ENCODE results near the gene UVSSA.

UVSSA gene, protein sequence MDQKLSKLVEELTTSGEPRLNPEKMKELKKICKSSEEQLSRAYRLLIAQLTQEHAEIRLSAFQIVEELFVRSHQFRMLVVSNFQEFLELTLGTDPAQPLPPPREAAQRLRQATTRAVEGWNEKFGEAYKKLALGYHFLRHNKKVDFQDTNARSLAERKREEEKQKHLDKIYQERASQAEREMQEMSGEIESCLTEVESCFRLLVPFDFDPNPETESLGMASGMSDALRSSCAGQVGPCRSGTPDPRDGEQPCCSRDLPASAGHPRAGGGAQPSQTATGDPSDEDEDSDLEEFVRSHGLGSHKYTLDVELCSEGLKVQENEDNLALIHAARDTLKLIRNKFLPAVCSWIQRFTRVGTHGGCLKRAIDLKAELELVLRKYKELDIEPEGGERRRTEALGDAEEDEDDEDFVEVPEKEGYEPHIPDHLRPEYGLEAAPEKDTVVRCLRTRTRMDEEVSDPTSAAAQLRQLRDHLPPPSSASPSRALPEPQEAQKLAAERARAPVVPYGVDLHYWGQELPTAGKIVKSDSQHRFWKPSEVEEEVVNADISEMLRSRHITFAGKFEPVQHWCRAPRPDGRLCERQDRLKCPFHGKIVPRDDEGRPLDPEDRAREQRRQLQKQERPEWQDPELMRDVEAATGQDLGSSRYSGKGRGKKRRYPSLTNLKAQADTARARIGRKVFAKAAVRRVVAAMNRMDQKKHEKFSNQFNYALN

DNA sequence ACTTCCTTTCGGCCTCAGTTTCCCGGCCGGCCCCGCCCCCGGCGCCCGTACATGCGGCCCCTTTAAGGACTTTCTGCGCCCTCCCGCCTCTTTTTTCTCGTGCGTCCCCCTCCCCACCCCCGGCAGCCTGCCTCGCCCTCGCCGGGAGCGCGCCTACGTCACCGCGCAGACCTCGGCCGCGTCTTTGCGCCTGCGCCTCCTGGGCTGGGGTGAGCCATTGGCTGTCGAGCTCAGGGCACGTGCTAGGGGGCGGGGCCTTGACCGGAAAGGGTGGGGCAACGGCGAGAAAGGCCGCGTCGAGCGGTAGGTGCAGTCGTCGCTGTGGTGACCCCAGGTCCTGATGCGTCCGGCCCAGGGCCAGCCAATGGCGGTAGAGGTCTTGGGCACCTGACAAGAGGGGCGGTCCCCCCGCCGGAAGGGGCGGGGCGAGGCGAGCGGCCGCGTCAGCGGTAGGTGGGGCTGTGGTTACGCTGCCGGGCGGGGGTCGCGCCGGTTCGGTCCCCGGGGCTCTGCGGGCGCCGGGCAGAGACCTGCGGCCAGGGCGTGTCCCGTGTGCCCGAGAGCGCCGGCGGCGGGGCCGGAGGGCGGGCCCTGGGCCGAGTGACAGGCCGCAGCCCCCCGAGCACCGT is at the start of gene UVSSA:
Gene UVSSA (plus strand): TSS at position 428 of the 629 bp plus-strand sequence. CDS start 884 bp downstream, outside the sequence.
- TF ChIP-seq, protein P1, sequence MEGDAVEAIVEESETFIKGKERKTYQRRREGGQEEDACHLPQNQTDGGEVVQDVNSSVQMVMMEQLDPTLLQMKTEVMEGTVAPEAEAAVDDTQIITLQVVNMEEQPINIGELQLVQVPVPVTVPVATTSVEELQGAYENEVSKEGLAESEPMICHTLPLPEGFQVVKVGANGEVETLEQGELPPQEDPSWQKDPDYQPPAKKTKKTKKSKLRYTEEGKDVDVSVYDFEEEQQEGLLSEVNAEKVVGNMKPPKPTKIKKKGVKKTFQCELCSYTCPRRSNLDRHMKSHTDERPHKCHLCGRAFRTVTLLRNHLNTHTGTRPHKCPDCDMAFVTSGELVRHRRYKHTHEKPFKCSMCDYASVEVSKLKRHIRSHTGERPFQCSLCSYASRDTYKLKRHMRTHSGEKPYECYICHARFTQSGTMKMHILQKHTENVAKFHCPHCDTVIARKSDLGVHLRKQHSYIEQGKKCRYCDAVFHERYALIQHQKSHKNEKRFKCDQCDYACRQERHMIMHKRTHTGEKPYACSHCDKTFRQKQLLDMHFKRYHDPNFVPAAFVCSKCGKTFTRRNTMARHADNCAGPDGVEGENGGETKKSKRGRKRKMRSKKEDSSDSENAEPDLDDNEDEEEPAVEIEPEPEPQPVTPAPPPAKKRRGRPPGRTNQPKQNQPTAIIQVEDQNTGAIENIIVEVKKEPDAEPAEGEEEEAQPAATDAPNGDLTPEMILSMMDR (IDR thresholded peaks at IDR 0.05; ENCODE audit: control extremely low read depth, extremely low read depth, low read depth, missing control alignments), result no peak
- ChIA-PET POLR2A (interaction anchor here (1.1 kb wide), 2 partner anchors 38 to 210 kb away, joined by 3 read pairs; no protein-coding TSS in a partner anchor), CTCF (interaction anchor here (1.0 to 4.1 kb wide), 11 partner anchors 9 to 283 kb away, joined by 3 to 25 read pairs (median 5); partner anchors contain the start of gene CTBP1)
- peak; percentile 100 for DNase-seq (ENCODE audit: extremely low spot score)

DNA sequence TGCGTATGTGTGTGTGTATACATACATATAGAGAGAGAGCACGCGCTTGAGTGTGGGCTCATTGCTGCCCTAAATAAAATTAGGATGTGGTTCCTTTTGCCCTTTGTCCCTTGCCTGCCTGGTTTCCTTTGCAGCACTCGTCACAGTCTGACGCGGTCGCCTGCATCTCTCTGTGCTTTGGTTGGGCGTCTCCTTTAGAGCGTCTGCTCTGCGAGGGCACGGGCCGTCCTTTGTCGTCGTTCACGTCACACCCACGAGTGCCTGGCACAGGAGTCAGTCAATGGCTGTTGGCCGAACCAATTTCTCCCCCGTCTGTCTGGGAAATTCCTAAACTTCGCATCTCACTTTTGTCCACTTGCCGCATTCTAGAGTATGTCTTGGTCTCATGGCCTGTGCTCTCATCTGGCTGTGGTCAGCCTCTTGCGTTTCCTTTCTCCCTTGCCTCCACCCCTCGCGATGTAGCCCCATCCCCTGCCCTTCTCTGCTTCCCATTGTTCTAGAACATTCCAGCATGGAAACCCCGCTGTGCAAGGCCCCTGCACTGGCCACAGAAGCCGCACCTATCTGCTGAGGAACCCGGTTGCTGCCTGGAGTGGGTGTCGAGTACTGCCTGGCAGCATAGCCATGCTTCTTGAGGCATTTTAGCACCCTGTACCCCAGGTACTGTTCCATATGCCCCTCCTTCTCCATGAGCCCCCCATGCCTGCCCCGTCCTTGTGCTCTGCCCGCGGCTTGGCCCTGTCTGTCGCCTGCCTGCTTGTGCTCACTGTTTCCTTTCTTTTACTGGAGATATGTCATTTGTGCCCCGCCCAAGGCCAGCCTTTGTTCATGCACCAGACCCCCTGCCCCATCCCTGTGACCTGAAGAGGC is 49.3 kb upstream of the UVSSA start:
- no peak for DNase-seq (ENCODE audit: extremely low spot score)
- TF ChIP-seq, protein P1 (IDR thresholded peaks at IDR 0.05; ENCODE audit: control extremely low read depth, extremely low read depth, low read depth, missing control alignments), result no peak
- ChIA-PET CTCF (no interaction called here), POLR2A (no interaction called here)

DNA sequence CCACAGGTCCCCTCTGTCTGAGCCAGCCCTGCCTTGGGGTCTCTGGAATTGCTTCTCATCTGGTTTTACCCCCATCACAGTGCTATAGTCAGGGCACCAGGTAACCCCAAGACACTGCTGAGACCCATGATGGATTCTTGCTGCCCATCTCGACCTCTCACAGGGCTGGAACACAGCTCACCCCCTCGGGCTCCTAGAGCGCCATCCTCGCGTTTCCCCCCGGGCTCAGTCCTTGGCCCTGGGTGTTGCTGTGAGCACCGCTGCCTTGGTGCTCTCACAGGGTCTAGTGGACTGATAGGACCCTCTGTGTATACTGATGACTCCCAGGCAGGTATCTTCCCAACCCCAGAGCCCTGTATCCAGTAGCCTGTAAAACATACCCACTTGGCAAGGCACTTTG is 48.5 kb upstream of the UVSSA start:
- ChIA-PET CTCF (interaction anchor here (1.5 kb wide), 1 partner anchor 34 kb away, joined by 4 read pairs; no protein-coding TSS in a partner anchor), POLR2A (no interaction called here)
- TF ChIP-seq, protein P1 (IDR thresholded peaks at IDR 0.05; ENCODE audit: control extremely low read depth, extremely low read depth, low read depth, missing control alignments), result no peak
- no peak for DNase-seq (ENCODE audit: extremely low spot score)

DNA sequence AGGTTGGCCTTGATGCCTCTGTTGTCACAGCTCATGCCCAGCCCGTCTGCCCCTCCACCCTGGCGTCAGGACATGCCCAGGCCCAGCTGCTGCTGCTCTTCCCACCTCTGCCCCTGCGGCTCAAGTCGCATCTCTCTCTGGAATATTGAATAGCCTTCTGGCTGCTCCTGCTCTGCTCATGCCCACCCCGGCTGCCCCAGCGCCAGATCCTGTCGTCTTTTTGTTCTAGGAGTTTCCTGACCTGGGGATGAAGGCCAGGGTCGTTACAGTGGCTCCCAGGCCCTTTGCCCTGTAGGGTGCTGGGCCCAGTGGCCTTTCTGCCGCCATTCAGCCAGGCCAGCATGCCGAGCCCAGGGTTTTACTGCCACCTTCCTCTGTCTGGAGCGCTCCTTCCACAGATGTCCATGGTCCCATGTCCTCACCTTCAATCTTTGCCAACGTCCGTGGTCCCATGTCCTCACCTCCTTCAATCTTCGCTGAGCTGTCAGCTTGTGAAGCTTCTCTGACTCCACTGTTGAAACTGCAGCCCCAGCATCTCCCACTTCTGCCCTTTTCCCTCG is 47.6 kb upstream of the UVSSA start:
- ChIA-PET POLR2A (no interaction called here), CTCF (interaction anchor here (1.4 to 1.5 kb wide), 2 partner anchors 13 to 35 kb away, joined by 3 to 4 read pairs; no protein-coding TSS in a partner anchor)
- TF ChIP-seq, protein P1 (IDR thresholded peaks at IDR 0.05; ENCODE audit: control extremely low read depth, extremely low read depth, low read depth, missing control alignments), result no peak
- DNase-seq (ENCODE audit: extremely low spot score), result no peak

DNA sequence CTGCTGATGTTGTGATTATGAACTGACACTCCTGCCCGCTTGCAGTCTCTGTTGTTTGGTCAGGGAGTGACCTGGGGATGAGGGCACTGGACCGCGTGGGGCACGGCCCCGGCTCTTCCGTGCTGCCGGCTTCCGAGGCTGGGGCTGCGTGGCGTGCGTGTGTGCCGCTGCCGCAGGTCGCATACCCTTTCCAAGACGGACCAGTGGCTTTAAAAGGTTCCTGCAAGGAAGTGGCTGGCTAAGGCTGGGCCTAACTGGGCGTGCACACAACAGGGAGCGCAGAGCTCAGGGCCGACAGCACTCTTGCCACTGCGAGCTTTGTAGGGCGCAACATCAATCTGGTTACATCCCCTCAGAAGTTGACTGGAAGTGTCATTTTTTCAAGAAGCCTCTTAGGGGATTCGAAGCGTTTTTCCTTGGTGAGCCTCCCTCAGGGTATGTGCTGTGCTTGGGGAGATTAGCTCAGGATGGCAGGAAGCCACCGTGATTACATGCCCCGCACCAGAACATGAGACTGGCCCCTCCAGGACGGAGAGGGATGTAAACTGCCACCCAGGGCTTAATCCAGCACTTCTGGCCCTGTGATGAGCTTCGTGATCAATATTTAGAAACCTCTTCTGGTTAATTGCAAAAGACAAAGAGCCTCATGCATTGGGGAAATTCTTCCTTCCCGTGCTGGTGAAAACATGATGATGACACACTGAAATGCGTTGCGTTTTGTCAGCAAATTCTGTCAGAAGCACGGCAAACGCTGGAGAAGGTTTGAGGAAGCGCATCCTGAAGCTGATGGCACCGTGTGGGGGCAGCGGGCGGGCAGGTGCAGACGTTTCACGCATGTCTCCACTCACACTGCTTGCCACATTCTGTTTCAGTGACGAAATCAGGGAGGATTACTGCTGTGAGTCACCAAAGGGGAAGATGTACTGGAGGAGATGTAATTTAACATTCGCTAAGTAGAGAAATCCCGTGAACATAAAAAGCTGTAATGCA is 46.2 kb upstream of the UVSSA start:
- no peak for DNase-seq (ENCODE audit: extremely low spot score)
- CTCF ChIA-PET, result interaction anchor here (0.9 to 1.6 kb wide), 3 partner anchors 14 to 146 kb away, joined by 3 read pairs; no protein-coding TSS in a partner anchor
- TF ChIP-seq, protein P1 (IDR thresholded peaks at IDR 0.05; ENCODE audit: control extremely low read depth, extremely low read depth, low read depth, missing control alignments), result no peak
- POLR2A ChIA-PET, result no interaction called here

Measured in GM10248 (cell line).